GM19099 (cell line): ENCODE data around the gene ARMC2.

Source experiments
- POLR2A ChIP-seq: IDR thresholded peaks from 3 replicates; pipeline ENCODE4 v1.6.1; 2011; ENCODE audit warnings: low read depth; ENCODE audit not compliant: insufficient read length; ENCODE audit errors: extremely low read depth

ARMC2 gene

DNA sequence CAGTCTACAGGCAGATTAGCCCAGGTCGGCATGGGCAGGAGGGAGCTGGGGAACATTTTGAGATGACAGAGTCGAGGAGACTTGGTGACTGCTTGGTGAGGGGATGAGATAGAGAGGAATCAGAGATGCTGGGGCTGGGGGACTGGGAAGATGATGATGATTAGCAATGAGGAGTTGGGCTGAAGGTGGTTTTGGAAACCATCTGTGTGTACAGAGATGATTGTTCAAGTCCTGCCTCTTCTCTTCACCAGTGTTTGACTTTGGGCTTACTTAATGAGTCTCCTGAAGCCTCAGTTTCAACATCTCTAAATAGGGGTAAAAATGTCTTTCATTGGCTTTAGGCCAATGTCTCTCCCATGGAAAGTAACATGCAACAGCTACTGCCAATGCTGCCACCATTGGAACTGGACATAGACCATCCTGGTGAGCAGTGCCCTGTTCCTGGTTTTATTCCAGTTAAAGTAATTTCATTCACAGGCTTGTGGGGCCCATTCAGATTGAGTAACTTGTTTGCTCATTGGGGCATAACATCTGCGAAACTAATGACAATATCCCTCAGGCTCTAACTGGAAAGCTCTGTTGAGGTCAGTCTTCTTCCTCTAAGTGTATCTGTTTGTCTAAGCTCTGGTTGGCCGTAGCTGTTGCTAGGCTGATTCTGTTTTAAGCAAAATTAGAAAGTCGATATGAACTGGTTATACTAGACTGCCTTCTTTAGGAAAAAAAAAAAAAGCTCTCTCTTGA lies 99.1 kb downstream of the ARMC2 start:
- TF ChIP-seq POLR2A, result no peak

DNA sequence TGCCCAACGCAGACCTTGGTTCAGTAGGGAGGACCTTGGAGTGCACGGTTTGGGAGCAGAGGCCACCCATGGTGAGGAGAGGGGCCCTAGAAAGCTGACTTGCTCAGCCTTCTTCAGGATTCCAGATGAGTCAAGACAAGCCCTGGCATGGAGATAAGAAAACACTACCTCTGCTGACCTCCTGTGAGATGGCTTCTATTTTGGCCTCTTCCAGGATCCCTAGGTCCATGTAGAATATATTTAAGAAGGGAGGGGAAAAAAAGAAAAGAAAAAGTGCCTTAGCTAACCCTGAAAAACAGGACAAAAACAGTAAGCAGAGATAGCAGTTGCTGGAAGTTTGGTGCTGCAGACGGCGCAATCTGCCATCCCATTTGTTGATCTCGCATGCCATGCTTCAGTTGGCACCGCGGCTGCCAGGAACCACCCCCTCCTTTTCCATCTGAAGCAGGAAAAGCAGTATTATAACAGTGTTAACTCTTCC lies 100.0 kb downstream of the ARMC2 start:
- no peak for TF ChIP-seq POLR2A

DNA sequence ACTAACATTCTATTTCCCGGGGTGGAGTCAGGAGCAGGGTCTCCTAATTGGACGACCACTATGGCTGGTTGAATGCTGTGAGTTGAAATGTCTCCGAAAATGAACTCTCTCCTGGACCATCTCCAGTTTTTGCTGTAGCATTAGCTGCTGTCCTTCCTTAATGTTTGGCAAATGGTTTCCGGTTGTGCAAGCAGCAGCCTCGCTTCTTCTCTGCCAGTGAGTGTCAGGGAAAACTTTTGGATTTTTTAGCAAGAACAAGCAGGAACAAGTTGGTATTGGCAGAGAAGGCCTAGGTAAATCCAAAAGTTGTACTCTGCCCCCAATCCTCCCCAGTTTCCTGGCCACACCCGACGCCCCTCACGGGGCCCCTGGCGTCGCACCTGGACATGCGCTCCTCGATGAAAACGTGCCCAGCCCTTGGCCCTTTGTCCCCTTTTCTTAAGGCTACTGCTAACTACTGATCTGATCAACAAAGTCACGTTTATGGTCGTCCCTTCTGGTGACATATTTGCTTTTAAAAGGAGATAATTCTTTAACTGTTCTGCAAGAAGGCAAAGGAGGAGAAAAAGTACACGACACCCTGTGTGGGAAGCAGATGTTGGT lies 103.2 kb downstream of the ARMC2 start:
- TF ChIP-seq POLR2A, result no peak

DNA sequence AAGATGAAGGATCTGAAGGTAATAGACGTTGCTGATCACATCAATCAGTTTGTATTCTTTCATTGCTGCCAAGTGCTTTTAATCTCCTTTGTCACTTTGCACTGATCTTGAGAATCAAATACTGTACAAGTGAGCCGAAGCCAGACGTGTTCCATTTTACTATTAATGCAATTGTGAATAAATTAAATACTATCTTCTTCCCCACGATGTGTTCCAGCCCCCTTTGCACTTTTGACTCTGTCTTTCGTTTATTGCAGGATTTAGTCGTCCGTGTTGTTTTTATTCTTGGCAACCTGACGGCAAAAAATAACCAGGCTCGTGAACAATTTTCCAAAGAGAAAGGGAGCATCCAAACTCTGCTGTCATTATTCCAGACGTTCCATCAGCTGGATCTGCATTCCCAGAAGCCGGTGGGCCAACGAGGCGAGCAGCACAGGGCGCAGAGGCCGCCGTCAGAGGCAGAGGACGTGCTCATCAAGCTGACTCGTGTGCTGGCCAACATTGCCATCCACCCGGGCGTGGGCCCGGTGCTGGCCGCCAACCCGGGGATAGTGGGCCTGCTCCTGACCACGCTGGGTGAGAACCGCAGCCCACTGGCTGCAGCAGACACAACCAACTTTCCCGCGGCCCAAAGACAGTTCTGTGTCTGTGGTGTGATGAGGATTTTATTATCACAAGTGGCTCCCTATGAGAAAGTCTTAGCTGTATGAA lies 104.7 kb downstream of the ARMC2 start:
- TF ChIP-seq POLR2A, result no peak

DNA sequence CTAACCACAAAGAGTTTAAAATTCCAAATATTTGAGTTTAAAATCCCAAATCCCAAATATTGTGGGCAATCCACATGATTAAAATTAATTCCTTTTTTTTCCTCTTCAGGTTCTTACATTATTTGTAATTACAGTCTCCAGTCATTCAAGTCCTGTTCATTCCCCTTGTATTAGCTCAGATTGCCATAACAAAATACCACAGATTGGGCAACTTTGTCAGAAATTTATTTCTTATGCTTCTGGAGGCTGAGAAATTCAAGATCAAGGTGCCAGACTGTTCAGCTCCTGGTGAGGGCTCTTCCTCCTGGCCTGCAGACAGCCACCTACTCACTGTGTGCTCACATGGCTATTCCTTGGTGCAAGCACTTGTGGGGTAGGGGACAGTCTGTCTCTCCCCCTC lies 105.5 kb downstream of the ARMC2 start:
- TF ChIP-seq POLR2A, result no peak

DNA sequence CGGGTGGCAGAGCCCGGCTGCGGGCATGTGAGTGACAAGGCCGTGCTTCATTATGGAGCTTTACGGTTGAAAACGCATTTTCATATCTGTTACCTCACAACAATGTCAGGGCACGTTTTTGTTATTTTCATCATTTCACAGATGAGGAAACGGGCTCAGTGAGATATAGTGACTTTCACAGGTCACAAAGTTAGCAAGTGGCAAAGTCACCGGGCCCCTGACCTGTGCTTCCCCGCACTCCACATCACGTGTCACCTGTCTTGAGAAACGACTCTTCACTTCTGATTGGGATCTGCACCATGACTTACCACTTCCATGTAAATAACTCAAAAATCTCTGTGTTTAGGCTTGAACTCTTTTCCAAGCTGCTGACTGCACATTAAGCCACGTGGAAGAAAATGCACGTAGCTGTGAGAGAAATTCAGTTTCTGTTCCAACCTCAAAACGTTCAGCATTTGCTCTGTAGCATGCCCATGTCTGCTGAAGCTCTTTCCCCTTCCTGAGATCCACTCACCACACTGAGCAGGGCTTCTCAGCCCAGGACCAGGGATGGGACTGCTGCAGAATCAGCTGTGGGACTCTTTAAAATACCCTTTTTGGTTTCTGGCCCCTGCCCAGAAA lies 107.2 kb downstream of the ARMC2 start:
- no peak for TF ChIP-seq POLR2A

DNA sequence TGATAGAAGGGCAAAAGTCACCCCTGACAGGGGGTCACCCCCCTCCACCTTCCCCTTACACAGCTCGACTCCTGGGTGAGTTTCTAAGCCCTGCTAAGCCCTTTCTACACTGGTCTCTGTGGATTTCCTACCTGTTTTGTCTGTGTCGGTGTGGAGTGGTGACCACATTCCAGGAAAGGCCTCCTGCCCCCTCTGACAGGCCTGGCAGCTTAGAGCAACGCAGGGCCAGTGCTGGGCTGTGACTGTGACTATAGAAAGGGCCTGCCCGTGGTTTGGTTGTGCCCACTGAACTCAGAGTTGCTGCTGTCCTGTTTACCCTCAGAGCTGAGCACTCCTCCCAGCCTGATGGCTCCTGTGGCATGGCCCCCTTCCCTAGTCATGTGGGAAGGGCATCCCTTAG lies 109.0 kb downstream of the ARMC2 start:
- no peak for TF ChIP-seq POLR2A

DNA sequence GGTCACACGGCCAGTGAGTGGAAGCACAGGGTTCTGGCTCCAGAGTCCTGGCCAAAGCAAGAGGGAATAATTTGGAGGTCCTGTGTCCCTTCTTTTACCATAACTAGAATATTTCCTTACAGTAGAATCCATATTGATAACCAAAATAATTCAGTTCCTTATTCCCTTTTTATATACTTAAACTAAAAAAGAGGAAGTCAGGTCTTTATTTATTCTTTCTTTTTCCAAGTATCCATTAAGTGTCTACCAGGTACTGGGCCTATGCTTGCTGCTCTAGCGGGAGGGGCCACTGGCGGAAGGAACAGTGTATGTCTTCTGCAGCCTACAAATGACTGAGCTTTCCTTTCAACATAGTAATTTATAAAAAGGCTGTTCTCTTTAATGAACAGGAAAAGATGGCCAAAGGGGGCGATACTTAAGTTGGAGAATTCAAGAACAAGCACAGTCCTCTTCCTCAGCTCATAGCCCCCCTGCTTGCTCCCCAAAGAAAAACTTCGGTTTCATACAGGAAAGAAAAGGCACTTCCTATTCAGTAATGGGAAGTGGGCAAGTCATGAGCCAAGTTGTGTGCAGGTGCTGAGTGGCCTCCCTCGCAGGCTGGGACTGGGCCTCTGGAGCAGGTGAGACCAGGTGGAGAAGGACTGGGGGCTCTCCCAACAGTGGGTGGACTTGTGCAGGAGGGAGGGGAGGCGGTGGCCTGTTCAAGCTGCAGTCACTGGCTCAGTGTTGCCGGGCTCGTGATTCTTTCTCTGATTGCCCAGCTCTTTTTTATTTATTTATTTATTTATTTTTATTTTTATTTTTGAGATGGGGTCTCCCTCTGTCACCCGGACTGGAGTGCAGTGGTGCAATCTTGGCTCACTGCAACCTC lies 110.9 kb downstream of the ARMC2 start:
- no peak for TF ChIP-seq POLR2A

DNA sequence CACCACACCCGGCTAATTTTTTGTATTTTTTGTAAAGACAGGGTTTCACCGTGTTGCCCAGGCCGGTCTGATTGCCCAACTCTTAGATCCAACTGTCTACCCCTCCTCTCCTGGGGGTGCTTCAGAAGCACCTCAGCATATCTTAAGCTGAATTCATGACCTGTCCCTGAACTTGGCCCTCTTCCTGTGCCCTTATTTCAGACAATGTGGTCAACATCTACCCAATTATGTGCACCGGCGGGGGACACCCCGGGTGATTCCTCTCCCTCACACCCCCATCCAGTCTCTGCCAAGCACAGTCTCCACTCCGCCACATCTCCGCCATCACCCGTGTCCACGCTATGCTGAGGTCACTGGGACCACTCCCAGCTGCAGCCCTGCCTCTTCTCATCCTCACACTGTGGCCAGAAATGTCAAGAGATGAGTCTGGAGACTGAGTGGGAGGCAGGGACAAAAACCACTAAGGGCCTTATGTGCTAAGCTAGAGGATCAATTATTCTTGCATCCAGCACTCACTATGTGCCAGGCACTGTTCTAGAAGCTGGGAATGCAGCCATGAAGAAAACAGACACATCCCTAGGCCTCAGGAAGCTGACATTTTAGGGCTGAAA lies 111.9 kb downstream of the ARMC2 start:
- TF ChIP-seq POLR2A, result no peak

DNA sequence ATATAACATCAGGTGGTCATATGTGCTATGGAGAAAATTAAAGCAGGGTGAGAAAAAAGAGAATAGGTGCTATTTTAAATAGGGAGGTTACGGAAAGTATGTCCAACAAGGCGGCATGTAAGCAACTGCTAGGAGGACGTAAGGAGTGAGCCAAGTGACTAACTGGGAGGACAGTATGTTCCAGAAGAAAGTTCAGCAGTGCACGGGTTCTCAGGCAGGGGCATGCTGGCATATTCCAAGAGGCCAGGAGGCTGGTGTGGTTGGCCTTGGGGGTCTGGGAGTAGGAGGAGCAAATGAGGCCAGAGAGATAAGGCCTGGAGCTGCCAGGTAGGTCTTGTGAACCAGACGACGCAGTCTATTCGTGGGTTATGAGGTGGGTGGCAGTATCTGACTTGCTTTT lies 112.4 kb downstream of the ARMC2 start:
- TF ChIP-seq POLR2A, result no peak

DNA sequence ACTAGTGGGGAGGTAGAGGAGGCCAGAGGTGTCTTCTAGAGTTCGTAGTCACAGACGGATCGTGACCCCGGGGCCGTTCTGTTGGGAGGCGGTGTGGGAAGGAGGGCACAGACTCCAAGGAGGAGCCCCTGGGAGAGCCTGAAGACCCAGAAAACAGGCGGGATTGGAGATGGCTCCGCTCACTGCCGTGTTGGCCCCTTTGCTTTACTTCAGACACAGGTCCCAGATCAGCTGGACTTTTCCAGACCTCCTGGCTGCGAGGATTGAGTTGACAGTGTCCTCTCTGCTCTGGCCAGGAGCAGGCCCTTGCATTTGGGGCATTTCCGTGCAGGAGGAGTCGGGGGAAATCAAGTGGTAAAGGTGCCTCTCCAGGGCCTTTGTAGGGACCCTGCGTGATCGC lies 112.9 kb downstream of the ARMC2 start:
- no peak for TF ChIP-seq POLR2A

DNA sequence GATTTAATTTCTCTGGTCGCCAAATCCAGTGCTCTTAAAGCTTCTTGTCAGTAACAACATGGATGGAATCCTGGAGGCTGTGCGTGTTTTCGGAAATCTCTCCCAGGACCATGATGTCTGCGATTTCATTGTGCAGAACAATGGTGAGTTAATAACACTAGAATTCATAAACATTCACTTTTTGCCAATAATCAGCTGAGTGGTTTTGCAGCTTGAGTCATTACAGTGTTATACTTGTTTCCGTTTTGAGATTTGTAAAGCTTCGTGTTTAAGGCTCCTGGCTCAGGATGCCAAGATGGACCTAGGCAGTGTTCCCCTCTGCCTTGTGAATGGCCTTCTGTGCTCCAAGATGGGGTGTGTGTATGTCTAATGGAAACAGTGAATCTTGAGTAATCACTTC lies 113.8 kb downstream of the ARMC2 start:
- TF ChIP-seq POLR2A, result no peak

DNA sequence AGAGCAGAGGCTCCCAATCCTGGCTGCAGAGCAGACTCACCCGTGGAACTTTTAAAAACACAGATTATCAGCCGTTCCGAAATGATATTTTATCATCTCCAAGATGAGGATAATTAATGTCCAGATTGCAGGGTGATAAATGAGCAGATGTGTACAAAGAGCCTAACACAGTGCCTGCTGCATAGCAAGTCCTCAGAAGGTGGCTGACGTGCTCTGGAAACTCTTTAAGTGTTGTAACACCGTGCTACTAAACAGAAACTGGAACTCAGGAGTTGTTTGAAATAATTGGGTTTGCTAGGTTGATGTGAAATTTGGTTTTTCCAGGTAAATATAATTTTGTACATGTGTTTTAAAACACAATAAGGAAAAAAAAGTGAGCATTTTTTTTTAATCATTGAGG lies 118.0 kb downstream of the ARMC2 start:
- no peak for TF ChIP-seq POLR2A
